Osteoblast (primary cell): Measurements from ENCODE around the gene TCIRG1. TPM values are rescaled to one million over a fixed set of nuclear protein-coding genes. Genes with fewer than 3 reads are reported as not detected.
A peak's percentile ranks its signal among the peaks of the same experiment; 100 is the strongest.

ENCODE experiments used
- DNase-seq: peaks from one replicate; pipeline ENCODE4 v3.0.0; 2011; ENCODE audit warnings: low spot score, mixed read lengths; ENCODE audit not compliant: insufficient read length; ENCODE audit errors: missing footprints
- H2AFZ ChIP-seq: 2 replicates; pipeline ENCODE4 v1.6.0; 2011; ENCODE audit warnings: mild to moderate bottlenecking, low read length
- H3K27ac ChIP-seq: 2 replicates; pipeline ENCODE4 v1.5.1; 2011; ENCODE audit warnings: mild to moderate bottlenecking, low read depth, low read length, moderate library complexity
- H3K27me3 ChIP-seq: 2 replicates; pipeline ENCODE4 v1.6.0; 2012; ENCODE audit warnings: mild to moderate bottlenecking, control low read depth, inconsistent platforms, low read length, moderate library complexity; ENCODE audit not compliant: insufficient read depth
- H3K36me3 ChIP-seq: 2 replicates; pipeline ENCODE4 v1.5.1; 2011; ENCODE audit warnings: mild to moderate bottlenecking, low read length, control low read depth, moderate library complexity; ENCODE audit not compliant: insufficient read depth
- H3K4me1 ChIP-seq: 2 replicates; pipeline ENCODE4 v1.5.1; 2011; ENCODE audit warnings: mild to moderate bottlenecking, low read length, control low read depth, moderate library complexity; ENCODE audit not compliant: insufficient read depth
- H3K4me2 ChIP-seq: 2 replicates; pipeline ENCODE4 v1.6.0; 2011; ENCODE audit warnings: mild to moderate bottlenecking, low read length; ENCODE audit not compliant: insufficient read depth
- H3K4me3 ChIP-seq: fragments of 200-600 bp; sonication (generic); 3 replicates; pipeline ENCODE4 v1.5.1; 2012; ENCODE audit warnings: mild to moderate bottlenecking, low read length, inconsistent platforms; ENCODE audit not compliant: insufficient read depth
- H3K79me2 ChIP-seq: 2 replicates; pipeline ENCODE4 v1.6.0; 2012; ENCODE audit warnings: mild to moderate bottlenecking, low read length, control low read depth, inconsistent platforms; ENCODE audit not compliant: insufficient read depth
- H3K9me3 ChIP-seq: 2 replicates; pipeline ENCODE4 v1.5.1; 2011; ENCODE audit warnings: low read depth, low read length, control low read depth
- H4K20me1 ChIP-seq: 2 replicates; pipeline ENCODE4 v1.6.0; 2012; ENCODE audit warnings: mild to moderate bottlenecking, low read length, control low read depth; ENCODE audit not compliant: insufficient read depth
- CTCF ChIP-seq: IDR thresholded peaks from 2 replicates; pipeline ENCODE4 v1.5.1; 2011; ENCODE audit warnings: mild to moderate bottlenecking, low read depth, low read length, moderate library complexity; ENCODE audit errors: extremely low read depth
- total RNA-seq: library from RNA; depleted of rRNA; stranded (reverse); fragments of >200 nt; gene quantifications from 2 replicates; pipeline ENCODE4 v1.2.3, GENCODE V29; 2012

TCIRG1 gene
- total RNA-seq, 1 donor: 85.4 TPM

GRCh38 chr11:68053981-68054812 is 15.4 kb downstream of the TCIRG1 start:
- Histone ChIP-seq H3K4me3 (no peak overlapping the region), H3K4me2 (no peak overlapping the region), H3K79me2 (no peaks in the 10 kb centered on the region), H3K36me3 (peaks cover 28% of the 10 kb centered on the region), H4K20me1 (no peaks in the 10 kb centered on the region), H2AFZ (no peak overlapping the region), H3K27me3 (no peaks in the 10 kb centered on the region), H3K9me3 (no peaks in the 10 kb centered on the region), H3K27ac (no peak overlapping the region), H3K4me1 (no peaks in the 10 kb centered on the region)
- no peak for TF ChIP-seq CTCF
- peak; percentile 69 for DNase-seq

- no peaks in the 10 kb centered on the region for H3K79me2 ChIP-seq
- no peaks in the 10 kb centered on the region for H3K4me1 ChIP-seq
- H3K9me3 ChIP-seq: no peaks in the 10 kb centered on the region
- no peak overlapping the region for H2AFZ ChIP-seq
- no peak overlapping the region for H3K4me2 ChIP-seq
- peaks cover 11% of the 10 kb centered on the region for H3K36me3 ChIP-seq
- no peak overlapping the region for H3K4me3 ChIP-seq
- no peaks in the 10 kb centered on the region for H3K27me3 ChIP-seq
- no peak for TF ChIP-seq CTCF
- H3K27ac ChIP-seq: no peak overlapping the region
- H4K20me1 ChIP-seq: no peaks in the 10 kb centered on the region
- DNase-seq: peak; percentile 15
Measured at GRCh38 chr11:68056317-68057285, 17.8 kb downstream of the TCIRG1 start.

GRCh38 chr11:68057807-68058206 is 19.0 kb downstream of the TCIRG1 start:
- Histone ChIP-seq H3K79me2 (no peaks in the 10 kb centered on the region), H4K20me1 (no peaks in the 10 kb centered on the region)

More at GRCh38 chr11:68057807-68058206, 19.0 kb downstream of the TCIRG1 start:
- Histone ChIP-seq H2AFZ (no peak overlapping the region), H3K27ac (no peak overlapping the region), H3K36me3 (peaks cover 3% of the 10 kb centered on the region), H3K4me1 (no peaks in the 10 kb centered on the region), H3K4me3 (no peak overlapping the region), H3K4me2 (no peak overlapping the region), H3K27me3 (no peaks in the 10 kb centered on the region), H3K9me3 (no peaks in the 10 kb centered on the region)
- no peak for TF ChIP-seq CTCF
- no peak for DNase-seq
